Gastrocnemius medialis (tissue), 4 donors: ENCODE measurements around the gene SSBP1. TPM values are rescaled to one million over a fixed set of nuclear protein-coding genes. Genes with fewer than 3 reads are reported as not detected.

ENCODE experiments used
- ATAC-seq, 2 donors: fragments of 150-250 bp; one replicate each; pipeline ENCODE4 v1.9.1; 2016
- DNase-seq, 2 donors: peaks; one replicate each; pipeline ENCODE4 v3.0.0-alpha.2; 2019
- H3K27ac ChIP-seq, 4 donors: fragments of 200-600 bp; sonication (generic); 1 replicate in 1 of 4; 2 replicates in 3 of 4; pipeline ENCODE4 v1.5.1; 2016 to 2018; ENCODE audit warnings: mild to moderate bottlenecking in 2 of 4, moderate library complexity in 1 of 4
- H3K27me3 ChIP-seq, 3 donors: fragments of 200-600 bp; sonication (generic) in 2 of 3; 1 replicate in 1 of 3; 2 replicates in 2 of 3; pipeline versions ENCODE4 v1.5.1 to v1.6.0; 2016 to 2019; ENCODE audit warnings: mild to moderate bottlenecking in 1 of 3, moderate library complexity in 1 of 3
- H3K36me3 ChIP-seq, 2 donors: fragments of 200-600 bp; sonication (generic) in 1 of 2; one replicate each; pipeline ENCODE4 v1.5.1; 2017 to 2018
- H3K4me1 ChIP-seq, 2 donors: fragments of 200-600 bp; sonication (generic) in 1 of 2; one replicate each; pipeline ENCODE4 v1.5.1; 2016 to 2017; ENCODE audit warnings: mild to moderate bottlenecking in 2 of 2
- H3K4me3 ChIP-seq, 4 donors: fragments of 200-600 bp; sonication (generic) in 3 of 4; 1 replicate in 1 of 4; 2 replicates in 3 of 4; pipeline ENCODE4 v1.5.1; 2016 to 2019; ENCODE audit warnings: mild to moderate bottlenecking in 2 of 4
- H3K9me3 ChIP-seq, 3 donors: fragments of 200-600 bp; sonication (generic) in 2 of 3; 1 replicate in 1 of 3; 2 replicates in 2 of 3; pipeline ENCODE4 v1.5.1; 2016 to 2019
- CTCF ChIP-seq, 5 experiments: fragments of 450-650 bp in 3 of 5; fragments of 200-600 bp in 2 of 5; sonication (generic) in 2 of 5; IDR thresholded peaks in 4 of 5; conservative IDR thresholded peaks in 1 of 5; 1 replicate in 4 of 5; 2 replicates in 1 of 5; pipeline ENCODE4 v1.5.1; 2016 to 2019; ENCODE audit warnings: antibody characterized with exemption in 5 of 5, mild to moderate bottlenecking in 3 of 5, moderate library complexity in 3 of 5
- POLR2A ChIP-seq, 2 donors: fragments of 450-650 bp; IDR thresholded peaks; one replicate each; pipeline ENCODE4 v1.6.1; 2017; ENCODE audit warnings: antibody characterized with exemption in 2 of 2, mild to moderate bottlenecking in 2 of 2, moderate library complexity in 2 of 2
- in situ Hi-C, 4 donors: fragments of 200-750 bp; cut with MboI; loops; one replicate each; pipeline versions ENCODE4 v1.15.0 to v1.8.0; 2017; ENCODE audit warnings: low sequenced_read_pairs in 4 of 4
- intact Hi-C: fragments of 100-400 bp; cut with DNase I; formaldehyde crosslinking; loops from one replicate; pipeline ENCODE4 v1.15.1; 2023; ENCODE audit warnings: low total_unique reads
- total RNA-seq, 4 donors: library from RNA; depleted of rRNA; stranded (reverse); fragments of >200 nt; gene quantifications; one replicate each; pipeline versions ENCODE4 v1.1.0 to v1.2.3, GENCODE V29; 2016

SSBP1 gene
- total RNA-seq, 4 donors from 2014 or later: 127 to 147 (median 138) TPM

GRCh38 chr7:141706239-141707064 is 31.7 kb upstream of the SSBP1 start:
- no peaks in the 10 kb centered on the region for H3K9me3 ChIP-seq
- no peak for TF ChIP-seq POLR2A (IDR thresholded peaks at IDR 0.05)
- no peak for TF ChIP-seq CTCF (IDR thresholded peaks at IDR 0.05 in 4 of 5, conservative IDR thresholded peaks at IDR 0.05 in 1 of 5)
- peaks cover 9 to 23% of the 10 kb centered on the region in 2 donors for H3K4me1 ChIP-seq
- ATAC-seq (no peak), DNase-seq (no peak)
- intact Hi-C loops (no loop called here), in situ Hi-C loops (no loop called here)
- no peak overlapping the region for H3K27ac ChIP-seq
- no peaks in the 10 kb centered on the region for H3K27me3 ChIP-seq
- no peaks in the 10 kb centered on the region for H3K36me3 ChIP-seq
- no peak overlapping the region for H3K4me3 ChIP-seq

GRCh38 chr7:141708351-141708750 is 29.8 kb upstream of the SSBP1 start, which contains the start of gene WEE2:
WEE2 (plus strand) TSS chr7:141708353; CDS start chr7:141708759, 406 bp downstream.
- intact Hi-C loops (no loop called here), in situ Hi-C loops (no loop called here)
- Histone ChIP-seq H3K27ac (peak within 1 kb of the TSS in 2 of 4 donors; percentile 46 to 68), H3K9me3 (no peaks in the 10 kb centered on the region), H3K4me3 (no peak within 1 kb of the TSS), H3K27me3 (no peaks in the 10 kb centered on the region), H3K4me1 (peaks cover 0 to 14% of the 10 kb centered on the region in 2 donors), H3K36me3 (no peaks in the 10 kb centered on the region)
- TF ChIP-seq POLR2A (IDR thresholded peaks at IDR 0.05) (no peak), CTCF (IDR thresholded peaks at IDR 0.05 in 4 of 5, conservative IDR thresholded peaks at IDR 0.05 in 1 of 5) (no peak)
- ATAC-seq (no peak), DNase-seq (no peak)

- ATAC-seq (peak; percentile 75 to 84), DNase-seq (no peak)
- Histone ChIP-seq H3K4me1 (peaks cover 0 to 14% of the 10 kb centered on the region in 2 donors), H3K9me3 (no peaks in the 10 kb centered on the region), H3K27ac (peak overlapping the region; percentile 20 to 68 (median 44)), H3K27me3 (no peaks in the 10 kb centered on the region), H3K36me3 (no peaks in the 10 kb centered on the region), H3K4me3 (no peak overlapping the region)
- intact Hi-C loops (no loop called here), in situ Hi-C loops (no loop called here)
- TF ChIP-seq POLR2A (IDR thresholded peaks at IDR 0.05): no peak
- TF ChIP-seq CTCF (IDR thresholded peaks at IDR 0.05 in 4 of 5, conservative IDR thresholded peaks at IDR 0.05 in 1 of 5): no peak
Observed at GRCh38 chr7:141709318-141709717, 28.8 kb upstream of the SSBP1 start.

- peak overlapping the region; percentile 20 to 68 (median 44) for H3K27ac ChIP-seq
- no peaks in the 10 kb centered on the region for H3K9me3 ChIP-seq
- no peak overlapping the region for H3K4me3 ChIP-seq
- no peaks in the 10 kb centered on the region for H3K36me3 ChIP-seq
- no peaks in the 10 kb centered on the region for H3K27me3 ChIP-seq
- H3K4me1 ChIP-seq: peaks cover 0 to 14% of the 10 kb centered on the region in 2 donors
- TF ChIP-seq POLR2A (IDR thresholded peaks at IDR 0.05) (no peak), CTCF (IDR thresholded peaks at IDR 0.05 in 4 of 5, conservative IDR thresholded peaks at IDR 0.05 in 1 of 5) (no peak)
- in situ Hi-C loops (no loop called here), intact Hi-C loops (no loop called here)
- ATAC-seq (no peak), DNase-seq (no peak)
Observed at GRCh38 chr7:141709749-141710148, 28.4 kb upstream of the SSBP1 start.
